Head of caudate nucleus (tissue), 42 donors: Measurements from ENCODE around the gene PPFIA4.
"Not testable (repeated sequence)": the region's sequence is repeated elsewhere in the genome, so short reads cannot be mapped to it uniquely, and the experiment has no call there.

Experiments used
- DNase-seq, 42 donors: peaks; one replicate each; pipeline versions ENCODE4 v3.0.0 to v3.0.0-alpha.2; 2020 to 2021; ENCODE audit warnings: mixed read lengths in 7 of 42
- intact Hi-C: fragments of 100-400 bp; cut with DNase I; formaldehyde crosslinking; loops from one replicate; pipeline ENCODE4 v1.15.0; 2022

PPFIA4 gene

DNA sequence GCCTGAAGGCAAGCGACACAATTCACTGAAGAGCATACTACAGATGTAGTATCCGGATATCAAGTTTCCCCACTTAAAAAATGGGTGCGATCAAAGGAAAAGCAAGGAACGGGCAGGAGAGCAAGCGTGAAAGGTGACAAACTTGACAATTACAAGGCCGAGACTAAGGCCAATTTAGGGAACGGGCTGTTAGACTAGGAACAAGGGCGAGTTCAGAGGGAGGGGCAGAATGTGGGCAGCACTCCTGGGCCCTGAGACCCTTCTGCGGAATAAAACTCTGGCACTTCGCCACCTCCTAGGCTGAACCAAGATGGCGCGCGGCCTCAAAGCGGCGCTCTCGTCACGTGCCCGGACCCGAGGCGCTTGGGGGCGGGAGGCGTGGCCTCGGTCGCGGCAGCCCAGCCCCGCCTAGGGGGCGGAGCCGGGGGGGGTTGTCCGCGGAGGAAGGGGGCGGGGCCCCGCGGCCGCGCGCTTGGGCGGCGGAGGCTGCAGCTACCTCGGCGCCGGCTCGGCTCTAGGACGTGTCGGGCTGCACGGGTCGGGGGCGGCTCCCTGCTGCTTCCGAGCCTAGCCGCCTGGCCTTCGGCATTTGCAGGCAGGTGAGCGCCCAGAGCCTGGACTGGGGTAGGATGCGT, at the start of gene PPFIA4:
Gene PPFIA4, plus strand, starts transcription at position 461 of the 635 bp plus-strand sequence. CDS start 12,518 bp downstream, outside the sequence.
- intact Hi-C loops: no loop called here
- peak; percentile 62 to 95 (median 90) for DNase-seq

- DNase-seq: no peak
- intact Hi-C loops: no loop called here
Observed at GRCh38 chr1:202976633-202977032, 49.7 kb upstream of the PPFIA4 start.

GRCh38 chr1:202979459-202979858, 46.8 kb upstream of the PPFIA4 start:
- intact Hi-C loops: no loop called here
- no peak for DNase-seq

- intact Hi-C loops: no loop called here
- DNase-seq: no peak
Observed at GRCh38 chr1:202981939-202982338, 44.4 kb upstream of the PPFIA4 start.

- DNase-seq: no peak
- intact Hi-C loops: no loop called here
Observed at GRCh38 chr1:202982715-202983430, 43.4 kb upstream of the PPFIA4 start.

DNA sequence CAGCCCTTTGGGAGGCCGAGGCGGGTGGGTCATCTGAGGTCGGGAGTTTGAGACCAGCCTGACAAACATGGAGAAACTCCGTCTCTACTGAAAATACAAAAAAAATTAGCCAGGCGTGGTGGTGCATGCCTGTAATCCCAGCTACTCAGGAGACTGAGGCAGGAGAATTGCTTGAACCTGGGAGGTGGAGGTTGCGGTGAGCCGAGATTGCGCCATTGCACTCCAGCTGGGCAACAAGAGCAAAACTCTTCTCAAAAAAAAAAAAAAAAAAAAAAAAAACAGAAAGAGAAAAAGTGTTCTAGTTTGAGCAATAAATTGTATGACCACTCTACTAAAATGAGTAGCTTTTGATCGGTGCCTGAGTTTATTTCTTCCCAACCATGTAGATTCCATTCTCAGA, 40.2 kb upstream of the PPFIA4 start:
- intact Hi-C loops, DNase-seq: not testable (repeated sequence)

DNA sequence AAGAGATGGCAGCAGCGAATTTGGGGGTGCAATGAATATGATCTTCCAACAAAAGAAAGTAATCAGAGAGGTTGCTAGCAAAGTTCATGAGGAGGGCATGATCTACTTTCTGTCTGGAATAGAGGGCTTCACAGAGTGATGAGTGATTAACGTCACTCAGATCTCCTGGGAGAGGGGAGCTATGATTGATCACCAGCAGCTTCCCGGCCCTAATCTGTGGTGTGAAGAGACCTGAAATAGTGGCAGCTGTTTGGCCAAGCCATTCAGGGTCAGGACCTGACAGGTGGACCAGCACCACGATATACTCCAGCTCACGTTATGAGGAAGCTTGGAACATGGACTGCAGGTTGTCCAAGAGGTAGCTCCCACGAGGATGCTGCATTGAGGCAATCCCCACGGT, 39.0 kb upstream of the PPFIA4 start:
- intact Hi-C loops: no loop called here
- no peak for DNase-seq

DNA sequence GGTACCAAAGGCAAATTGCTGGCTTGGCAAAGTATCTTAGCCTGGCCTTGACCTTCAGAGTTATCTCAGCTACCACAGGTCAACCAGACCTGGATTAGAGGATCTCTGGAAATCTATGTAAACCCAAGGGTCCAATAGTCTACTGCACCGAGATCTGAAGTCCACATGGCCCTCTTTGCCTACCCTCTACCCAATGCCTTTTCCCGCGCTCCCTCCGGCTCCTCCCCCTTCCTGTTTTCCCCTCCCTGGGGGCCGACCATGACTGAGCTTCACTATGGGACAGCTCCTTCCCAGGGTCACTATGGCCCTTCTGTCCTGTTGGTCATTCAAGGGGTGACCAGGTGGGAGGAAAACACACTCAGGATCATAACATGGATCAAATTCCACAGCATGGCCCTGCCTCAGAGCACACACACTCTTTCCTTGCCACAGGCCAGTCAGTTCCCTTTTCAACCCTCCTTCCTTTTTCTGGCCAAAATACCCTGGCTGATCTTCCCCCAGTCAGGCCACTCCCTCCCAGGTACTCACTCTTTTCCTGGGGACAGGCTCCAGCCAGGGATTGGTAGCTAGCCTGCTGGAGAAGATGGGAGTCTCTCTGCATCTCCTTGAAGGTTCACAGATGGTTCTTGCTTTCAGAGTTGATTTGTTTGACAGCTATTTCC, 38.2 kb upstream of the PPFIA4 start:
- no peak for DNase-seq
- intact Hi-C loops: no loop called here

- DNase-seq: no peak
- intact Hi-C loops: no loop called here
Observed at GRCh38 chr1:202989879-202990278, 36.4 kb upstream of the PPFIA4 start.

DNA sequence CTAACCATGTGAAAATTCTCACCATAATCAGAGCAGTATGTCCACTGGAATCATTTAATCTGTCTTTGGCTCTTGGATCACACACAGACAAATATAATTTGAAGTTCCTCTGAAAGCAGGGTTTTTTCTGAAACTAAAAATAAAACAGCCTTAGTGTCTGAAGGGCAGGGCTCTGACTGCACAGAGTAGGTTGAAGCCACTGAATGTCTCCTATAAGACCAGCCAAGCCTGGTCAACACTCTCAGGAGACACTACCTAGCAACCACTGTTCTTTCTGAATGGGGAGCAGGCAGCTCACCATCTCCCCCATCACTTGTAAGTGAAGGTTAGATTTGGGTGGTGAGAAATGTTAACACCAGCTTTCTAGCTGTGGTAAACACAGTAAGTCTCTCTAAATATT, 35.2 kb upstream of the PPFIA4 start:
- intact Hi-C loops: no loop called here
- DNase-seq: no peak

DNA sequence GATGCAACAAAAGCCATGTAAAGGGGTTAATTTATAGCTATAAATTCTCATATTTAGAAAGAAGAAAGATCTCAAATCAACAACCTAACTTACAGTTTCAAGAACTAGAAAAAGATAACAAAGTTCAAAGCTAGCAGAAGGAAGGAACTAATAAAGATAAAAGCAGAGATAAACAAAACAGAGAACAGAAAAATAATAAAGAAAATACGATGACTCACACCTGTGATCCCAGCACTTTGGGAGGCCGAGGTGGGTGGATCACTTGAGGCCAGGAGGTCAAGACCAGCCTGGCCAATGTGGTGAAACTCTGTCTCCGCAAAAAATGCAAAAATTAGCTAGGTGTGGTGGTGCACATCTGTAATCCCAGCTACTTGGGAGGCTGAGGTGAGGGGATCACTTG, 31.5 kb upstream of the PPFIA4 start:
- no peak for DNase-seq
- intact Hi-C loops: no loop called here

GRCh38 chr1:202998836-202999750, 27.2 kb upstream of the PPFIA4 start:
- peak in 37 of 42 donors; percentile 6 to 88 (median 60) for DNase-seq
- intact Hi-C loops: no loop called here

- intact Hi-C loops: no loop called here
- no peak for DNase-seq
Observed at GRCh38 chr1:203000217-203000944, 25.9 kb upstream of the PPFIA4 start.

- DNase-seq: no peak
- intact Hi-C loops: no loop called here
Observed at GRCh38 chr1:203001986-203002385, 24.3 kb upstream of the PPFIA4 start.

DNA sequence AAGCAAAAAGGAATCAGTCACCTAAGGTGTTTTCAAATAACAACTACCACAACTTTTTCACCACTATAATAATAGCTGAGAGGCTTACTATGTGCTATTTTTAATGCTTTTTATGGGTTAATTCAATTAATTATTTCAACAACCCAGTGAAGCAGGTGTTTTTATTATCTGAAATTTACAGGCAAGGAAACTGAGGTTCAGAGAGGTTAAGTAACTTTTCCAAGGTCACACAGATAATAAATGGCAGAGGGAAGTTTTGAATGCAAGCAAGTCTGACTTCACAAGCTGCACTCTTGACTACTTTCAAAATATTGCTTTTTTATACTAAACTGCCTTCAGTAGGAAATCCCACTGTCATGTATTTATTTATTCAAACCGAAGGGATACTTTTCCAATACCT, 23.3 kb upstream of the PPFIA4 start:
- no peak for DNase-seq
- intact Hi-C loops: no loop called here

- intact Hi-C loops, DNase-seq: not testable (repeated sequence)
Observed at GRCh38 chr1:203005395-203006142, 20.7 kb upstream of the PPFIA4 start.

GRCh38 chr1:203006948-203007871, 19.1 kb upstream of the PPFIA4 start, which contains the start of gene TMEM183A:
Gene TMEM183A (plus strand): TSS chr1:203007374. CDS start chr1:203007466, 92 bp downstream.
- intact Hi-C loops: no loop called here
- peak; percentile 93 to 99 (median 97) for DNase-seq
